Fibroblast of pulmonary artery (primary cell): Measurements from ENCODE around the gene CCDC178.

Experiments used
- DNase-seq: peaks from one replicate; pipeline ENCODE4 v3.0.0-alpha.2; 2010; ENCODE audit warnings: low read depth
- H3K4me3 ChIP-seq: replicated peaks from 2 replicates; pipeline ENCODE4 v1.5.1; 2011; ENCODE audit warnings: low read depth, mild to moderate bottlenecking, control low read depth, low read length, moderate library complexity
- CTCF ChIP-seq: IDR thresholded peaks from 2 replicates; pipeline ENCODE4 v1.5.1; 2011; ENCODE audit warnings: mild to moderate bottlenecking, control low read depth, low read length, inconsistent platforms; ENCODE audit errors: missing control alignments

CCDC178 gene

GRCh38 chr18:33282142-33282541 is 158.4 kb downstream of the CCDC178 start:
- DNase-seq: no peak
- TF ChIP-seq CTCF: no peak
- no peak overlapping the region for H3K4me3 ChIP-seq

- no peak for TF ChIP-seq CTCF
These were observed 163.1 kb downstream of the CCDC178 start for GRCh38 chr18:33277431-33277830.

GRCh38 chr18:33275843-33276242 is 164.7 kb downstream of the CCDC178 start:
- no peak overlapping the region for H3K4me3 ChIP-seq
- no peak for DNase-seq
- TF ChIP-seq CTCF: no peak

More at GRCh38 chr18:33277431-33277830, 163.1 kb downstream of the CCDC178 start:
- DNase-seq: no peak
- H3K4me3 ChIP-seq: no peak overlapping the region

GRCh38 chr18:33270297-33270696 is 170.2 kb downstream of the CCDC178 start:
- no peak for TF ChIP-seq CTCF
- DNase-seq: no peak
- H3K4me3 ChIP-seq: no peak overlapping the region

GRCh38 chr18:33269223-33269622 is 171.3 kb downstream of the CCDC178 start:
- DNase-seq: no peak
- no peak overlapping the region for H3K4me3 ChIP-seq
- TF ChIP-seq CTCF: no peak

GRCh38 chr18:33264566-33264965 is 176.0 kb downstream of the CCDC178 start:
- TF ChIP-seq CTCF: no peak
- no peak overlapping the region for H3K4me3 ChIP-seq
- DNase-seq: no peak

- TF ChIP-seq CTCF: no peak
- no peak for DNase-seq
- no peak overlapping the region for H3K4me3 ChIP-seq
These were observed 201.2 kb downstream of the CCDC178 start for GRCh38 chr18:33239298-33239697.
